GM18519 (cell line): ENCODE data around the gene PGGT1B.
"Not testable (repeated sequence)": the region's sequence is repeated elsewhere in the genome, so short reads cannot be mapped to it uniquely, and the experiment has no call there.

Experiments
- ATAC-seq: cut with Tn5 transposase; IDR thresholded peaks from one replicate; pipeline ENCODE4 v1.9.1; 2021; ENCODE audit warnings: mild to moderate bottlenecking, moderate library complexity; ENCODE audit not compliant: unreplicated experiment, low FRiP score

The PGGT1B gene

GRCh38 chr5:115262011-115262320 lies 711 bp downstream of the PGGT1B start:
- ATAC-seq, result peak; percentile 31

DNA sequence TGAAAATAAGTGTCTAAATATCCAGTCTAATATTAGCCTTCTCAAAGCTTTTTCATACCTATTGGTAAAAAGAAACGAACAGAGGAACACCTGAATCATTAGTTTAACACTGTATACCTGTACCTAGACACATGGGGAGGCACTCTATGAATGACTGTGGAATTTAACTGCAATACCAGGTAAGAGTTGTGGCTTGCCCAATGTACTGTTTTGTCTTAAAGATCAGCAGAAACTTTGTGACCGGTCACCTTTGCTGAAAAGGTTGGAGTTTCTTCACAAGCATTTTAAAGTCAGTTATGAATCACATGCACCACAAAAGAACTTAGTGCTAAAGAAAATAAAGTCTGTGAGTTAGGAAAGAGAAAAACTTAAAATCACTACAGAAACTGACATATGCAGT lies 2.4 kb downstream of the PGGT1B start:
- no peak for ATAC-seq

DNA sequence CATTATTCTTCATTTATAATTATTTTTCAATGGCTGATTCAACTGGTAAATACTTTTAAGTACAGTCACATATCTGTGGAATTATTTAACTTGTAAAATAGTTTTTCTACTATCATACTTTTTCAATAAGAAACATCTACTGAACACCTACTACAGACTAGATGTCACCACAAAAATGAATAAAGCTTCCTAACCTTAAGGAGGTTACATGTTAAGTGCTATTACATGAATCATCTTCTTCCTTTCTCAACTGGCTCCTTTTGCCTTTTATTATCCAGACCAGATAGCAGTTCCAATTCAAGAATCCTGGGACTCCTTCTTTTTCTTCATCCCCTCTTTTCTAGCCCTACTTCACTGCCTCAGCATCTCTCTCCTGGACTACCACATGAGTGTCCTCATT lies 4.7 kb downstream of the PGGT1B start:
- no peak for ATAC-seq

GRCh38 chr5:115249379-115249778 lies 13.3 kb downstream of the PGGT1B start:
- not testable (repeated sequence) for ATAC-seq

DNA sequence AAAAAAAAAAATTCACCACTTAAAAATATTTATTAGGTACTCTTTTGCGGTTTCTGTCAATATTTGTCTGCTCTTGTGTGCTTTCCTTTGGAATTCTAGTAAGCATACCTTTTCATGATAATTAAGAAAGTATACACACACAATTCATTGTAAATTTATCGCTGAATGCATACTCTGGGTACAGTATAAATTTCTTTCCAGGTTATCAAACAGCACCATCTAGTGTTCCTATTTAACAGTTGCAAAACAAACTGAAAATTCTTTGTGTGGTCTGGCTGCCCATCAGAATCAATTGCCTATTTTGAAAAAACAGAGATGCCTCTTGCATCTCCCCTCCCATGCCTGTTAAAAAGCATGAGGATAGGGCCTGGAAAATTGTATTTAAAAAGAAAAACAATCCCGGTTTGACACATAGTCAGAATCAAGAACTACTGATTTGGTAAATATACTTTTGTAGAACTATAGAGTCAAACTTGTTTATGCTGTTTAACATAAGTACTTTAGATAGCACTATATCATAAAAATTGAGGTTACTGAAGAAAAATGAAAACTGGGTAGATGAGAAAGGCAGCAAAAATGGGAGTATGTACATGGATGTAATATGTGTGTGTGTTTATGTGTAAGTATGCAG lies 16.2 kb downstream of the PGGT1B start:
- peak; percentile 63 for ATAC-seq

- ATAC-seq, result peak; percentile 80
These were observed 19.3 kb downstream of the PGGT1B start for GRCh38 chr5:115243412-115243811.

GRCh38 chr5:115241881-115242642 lies 20.6 kb downstream of the PGGT1B start:
- no peak for ATAC-seq

GRCh38 chr5:115237066-115237465 lies 25.6 kb downstream of the PGGT1B start:
- ATAC-seq, result no peak

DNA sequence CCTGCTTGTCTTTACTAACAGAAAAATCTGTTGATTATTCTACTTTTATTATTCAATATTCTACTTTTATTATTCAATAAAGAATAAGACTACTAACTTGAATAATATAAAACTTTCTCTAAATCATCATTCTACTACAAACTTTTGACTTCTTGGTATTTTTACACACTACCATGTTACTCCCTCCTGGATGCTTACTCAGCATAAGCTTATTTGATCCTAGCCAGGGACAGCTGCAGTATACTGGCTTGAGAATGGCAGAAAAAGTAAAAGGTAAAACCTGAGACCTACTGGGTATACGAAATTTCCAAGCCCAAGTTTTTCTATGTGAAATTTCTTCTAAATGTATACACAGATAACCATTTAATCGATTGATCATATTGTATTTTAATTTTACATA lies 26.1 kb downstream of the PGGT1B start:
- no peak for ATAC-seq

GRCh38 chr5:115231598-115231997 lies 31.1 kb downstream of the PGGT1B start:
- ATAC-seq, result no peak

DNA sequence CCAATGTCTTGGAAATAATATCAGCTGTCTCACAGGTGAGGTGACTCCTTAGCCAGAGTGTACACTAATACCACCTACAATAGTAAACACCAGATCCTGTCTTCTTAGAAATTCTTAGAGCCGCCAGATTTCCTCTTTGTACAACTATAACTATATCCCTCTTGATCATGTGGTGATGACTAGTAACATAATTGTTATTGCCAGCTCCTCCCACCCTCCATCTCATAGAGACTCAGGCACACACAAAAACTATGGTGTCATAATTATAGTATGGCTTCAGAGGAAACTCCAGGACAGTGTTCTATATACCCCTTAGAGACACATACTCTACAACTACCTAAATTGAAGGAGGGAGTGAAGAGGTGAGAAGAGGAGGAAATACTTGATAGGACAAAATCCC lies 33.1 kb downstream of the PGGT1B start:
- ATAC-seq, result no peak

- ATAC-seq, result no peak
These were observed 35.4 kb downstream of the PGGT1B start for GRCh38 chr5:115227281-115227680.

DNA sequence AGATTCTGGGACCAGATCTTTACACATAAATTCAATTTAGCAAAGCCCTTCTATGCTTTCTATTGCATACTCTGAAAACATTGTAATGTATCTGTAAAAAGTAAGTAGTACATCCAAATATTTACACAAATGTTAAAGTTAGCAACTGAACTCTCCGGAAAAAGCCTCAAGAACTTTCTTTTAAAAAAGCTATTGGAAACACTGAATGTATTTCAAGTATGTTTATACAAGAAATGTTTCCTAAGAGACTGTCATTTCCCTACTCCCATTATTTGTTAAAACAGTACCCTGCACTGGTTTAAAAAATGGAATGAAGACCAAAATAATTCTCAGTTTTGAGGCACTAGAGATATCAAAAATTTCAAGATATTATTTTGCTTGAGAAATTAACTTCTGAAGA lies 48.1 kb downstream of the PGGT1B start:
- ATAC-seq, result no peak

- peak; percentile 100 for ATAC-seq
These were observed 53.4 kb downstream of the PGGT1B start for GRCh38 chr5:115209279-115209678.

DNA sequence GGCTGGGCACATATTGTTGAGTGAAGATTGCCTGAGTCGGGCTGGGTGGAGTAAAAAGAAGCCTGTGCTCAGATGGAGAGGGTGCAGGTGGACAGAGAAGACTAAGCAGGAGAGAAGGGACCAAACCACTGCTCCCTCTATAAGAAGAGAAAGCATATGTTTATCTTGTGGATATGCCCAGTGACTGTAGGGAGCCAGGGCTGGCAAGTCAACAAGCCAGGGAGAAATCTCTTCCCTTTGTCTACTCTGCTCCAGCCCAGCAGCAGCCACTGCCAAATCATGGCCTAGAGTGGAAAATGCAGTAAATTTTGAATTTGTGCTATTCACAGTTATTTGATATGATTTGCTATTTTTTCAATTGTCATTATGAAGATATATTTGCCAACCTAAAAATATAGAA lies 59.7 kb downstream of the PGGT1B start:
- ATAC-seq, result no peak

- no peak for ATAC-seq
These were observed 66.5 kb downstream of the PGGT1B start for GRCh38 chr5:115196161-115196560.

DNA sequence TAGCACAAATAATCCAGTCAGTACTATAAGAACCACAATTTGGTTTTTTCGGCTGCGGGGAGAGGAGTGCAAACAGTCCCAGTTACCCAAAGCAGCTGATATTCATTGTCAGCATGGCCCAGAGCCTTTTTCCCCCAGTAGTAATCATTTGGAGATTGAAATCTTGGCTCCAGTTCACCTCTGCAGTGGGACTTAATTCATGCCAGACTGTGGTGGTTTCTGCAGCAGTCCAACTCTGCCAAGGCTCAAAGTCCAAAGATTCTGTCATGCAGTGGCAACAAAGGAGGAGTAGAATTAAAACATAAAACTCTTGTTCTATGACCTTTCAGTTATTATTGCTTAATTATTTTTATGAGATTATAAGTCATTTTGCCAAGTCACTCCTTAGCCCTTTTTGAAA lies 68.0 kb downstream of the PGGT1B start:
- no peak for ATAC-seq

GRCh38 chr5:115193295-115193694 lies 69.4 kb downstream of the PGGT1B start:
- ATAC-seq, result no peak

- no peak for ATAC-seq
These were observed 70.6 kb downstream of the PGGT1B start for GRCh38 chr5:115192098-115192497.

GRCh38 chr5:115191474-115192031 lies 71.1 kb downstream of the PGGT1B start:
- ATAC-seq, result no peak

DNA sequence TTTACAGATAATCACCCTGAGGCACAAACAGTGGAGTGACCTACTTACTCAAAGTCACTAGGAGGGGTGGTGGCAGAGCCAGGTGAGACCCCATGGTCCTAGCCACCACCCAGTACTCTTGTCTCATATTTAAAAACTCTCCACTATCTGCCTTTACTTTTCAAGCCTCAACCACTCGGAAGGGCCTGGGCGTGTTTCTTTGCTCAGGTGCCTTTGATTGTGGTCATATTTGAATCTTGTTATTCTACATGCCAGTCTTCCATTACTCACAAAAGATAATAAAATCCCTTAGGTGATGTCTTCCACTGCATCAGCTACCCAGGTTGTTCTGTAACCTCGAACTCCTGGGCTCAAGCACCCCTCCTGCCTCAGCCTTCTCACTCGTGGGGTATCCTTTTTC lies 72.3 kb downstream of the PGGT1B start:
- no peak for ATAC-seq

DNA sequence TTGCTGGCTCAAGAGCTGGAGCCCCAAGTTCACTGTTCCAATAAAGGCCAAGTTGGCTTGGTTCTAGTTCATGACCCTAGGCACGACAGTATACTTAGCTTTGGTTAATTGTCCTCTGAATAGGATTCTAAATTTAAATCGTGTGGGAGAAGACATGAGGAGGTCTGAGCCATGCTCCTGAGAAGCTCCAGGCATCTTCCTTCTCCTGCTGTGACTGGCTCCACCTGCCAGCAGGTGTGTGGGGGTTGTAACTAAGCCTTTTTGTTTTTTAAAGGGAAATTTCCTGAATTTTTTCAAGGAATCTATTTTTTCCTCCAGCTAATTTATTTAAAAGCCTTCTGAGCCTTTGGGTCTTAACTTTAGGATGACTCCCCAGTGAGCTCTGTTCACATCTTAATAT lies 72.8 kb downstream of the PGGT1B start:
- no peak for ATAC-seq
